GM21360 (cell line): ENCODE results near the gene ECSCR.
"Not testable (repeated sequence)": the region's sequence is repeated elsewhere in the genome, so short reads cannot be mapped to it uniquely, and the experiment has no call there.

Experiments used
- ATAC-seq: cut with Tn5 transposase; IDR thresholded peaks from one replicate; pipeline ENCODE4 v1.9.1; 2021; ENCODE audit warnings: mild to moderate bottlenecking, moderate library complexity; ENCODE audit not compliant: unreplicated experiment

ECSCR gene

GRCh38 chr5:139462586-139463276 is at the start of gene ECSCR:
Gene ECSCR, minus strand, starts transcription at chr5:139462743. Its CDS starts 73 bp downstream, at chr5:139462670.
- no peak for ATAC-seq

- not testable (repeated sequence) for ATAC-seq
Measured at GRCh38 chr5:139504722-139505121, 42.2 kb upstream of the ECSCR start.

DNA sequence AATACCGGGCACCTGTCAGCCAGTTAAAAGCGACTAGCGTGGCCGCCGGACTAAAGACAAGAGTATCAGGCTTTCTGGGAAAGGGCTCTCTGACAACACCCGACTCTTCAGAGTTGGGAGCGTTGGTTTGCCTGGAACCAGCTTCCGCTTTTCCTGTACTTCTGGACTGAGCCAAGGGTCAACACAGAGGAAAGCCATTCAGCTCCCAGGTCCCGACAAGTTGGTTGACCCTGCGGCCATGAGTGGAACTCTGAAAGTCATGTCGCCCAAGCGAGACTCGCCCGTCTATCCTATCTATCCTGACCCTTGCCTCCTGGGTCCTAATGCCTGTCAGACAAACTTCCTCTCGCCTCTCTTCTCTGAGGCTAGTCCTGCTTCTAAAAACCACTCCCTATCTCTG is 41.3 kb upstream of the ECSCR start:
- not testable (repeated sequence) for ATAC-seq

DNA sequence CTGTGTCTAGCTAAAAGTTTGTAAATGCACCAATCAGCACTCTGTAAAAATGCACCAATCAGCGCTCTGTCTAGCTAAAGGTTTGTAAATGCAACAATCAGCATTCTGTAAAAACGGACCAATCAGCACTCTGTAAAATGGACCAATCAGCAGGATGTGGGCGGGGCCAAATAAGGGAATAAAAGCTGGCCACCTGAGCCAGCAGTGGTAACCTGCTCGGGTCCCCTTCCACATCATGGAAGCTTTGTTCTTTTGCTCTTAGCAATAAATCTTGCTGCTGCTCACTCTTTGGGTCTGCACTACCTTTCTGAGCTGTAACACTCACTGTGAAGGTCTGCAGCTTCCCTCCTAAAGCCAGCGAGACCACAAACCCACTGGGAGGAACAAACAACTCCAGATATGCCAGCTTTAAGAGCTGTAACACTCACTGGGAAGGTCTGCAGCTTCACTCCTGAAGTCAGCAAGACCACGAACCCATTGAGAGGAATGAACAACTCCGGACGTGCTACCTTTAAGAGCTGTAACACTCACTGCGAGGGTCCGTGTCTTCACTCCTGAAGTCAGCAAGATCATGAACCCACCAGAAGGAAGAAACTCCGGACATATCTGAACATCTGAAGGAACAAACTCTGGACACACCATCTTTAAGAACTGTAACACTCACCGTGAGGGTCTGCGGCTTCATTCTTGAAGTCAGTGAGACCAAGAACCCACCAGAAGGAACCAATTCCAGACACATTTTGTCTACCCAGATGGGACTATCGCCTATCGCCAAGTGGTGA is 40.7 kb upstream of the ECSCR start:
- ATAC-seq, result not testable (repeated sequence)

DNA sequence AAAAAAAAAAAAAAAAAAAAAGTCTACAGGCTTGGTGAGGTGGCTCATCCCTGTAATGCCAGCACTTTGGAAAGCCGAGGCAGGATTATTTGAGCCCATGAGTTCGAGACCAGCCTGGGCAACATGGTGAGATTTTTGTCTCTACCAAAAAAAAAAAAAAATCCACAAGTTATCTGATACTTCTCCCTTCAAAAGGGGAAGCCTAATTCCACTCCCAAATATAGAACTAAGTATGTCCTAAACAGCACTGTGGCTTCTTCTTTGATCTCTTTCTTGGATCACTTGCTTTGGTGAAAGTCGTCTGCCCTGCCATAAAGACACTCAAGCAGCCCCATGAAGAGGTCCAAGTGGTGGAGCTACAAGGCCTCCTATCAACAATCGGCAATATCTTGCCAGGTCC is 38.8 kb upstream of the ECSCR start:
- no peak for ATAC-seq

DNA sequence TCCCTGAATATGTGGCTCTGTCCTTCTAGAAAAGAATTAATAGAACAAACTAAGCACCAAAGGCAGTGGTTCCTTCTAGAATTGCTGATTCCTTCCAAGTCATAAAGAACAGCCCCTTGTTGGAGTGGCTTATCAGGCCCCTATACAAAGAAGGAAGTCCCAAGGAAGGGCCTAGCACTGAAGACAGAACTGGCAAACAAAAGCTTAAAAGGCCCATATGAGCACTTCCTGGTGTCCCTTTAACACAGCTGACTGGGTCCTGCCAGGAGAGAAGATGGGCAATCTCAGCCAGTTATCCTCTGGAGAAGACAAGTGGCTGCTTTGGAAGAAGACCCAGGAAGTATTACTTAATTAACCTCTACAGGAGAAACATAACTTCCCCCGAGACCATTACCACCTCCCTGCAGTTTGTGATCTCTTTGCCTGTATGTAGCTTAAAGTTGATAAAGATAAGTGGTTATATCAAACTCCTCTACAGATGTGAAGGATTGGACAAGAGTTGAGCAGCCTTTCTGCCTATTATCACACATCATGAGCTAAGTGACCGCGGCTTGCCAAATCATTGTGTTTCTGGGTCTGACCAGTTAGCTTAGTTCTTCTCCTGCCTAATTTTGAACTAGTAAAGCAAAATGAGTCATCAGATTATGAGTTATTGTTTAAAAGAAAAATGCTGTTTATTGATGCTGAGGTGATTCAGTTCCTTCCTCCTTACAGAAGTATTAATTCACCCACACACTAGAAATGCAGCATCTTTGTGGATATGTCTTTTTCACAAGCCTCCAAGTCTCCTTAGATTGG is 33.3 kb upstream of the ECSCR start:
- no peak for ATAC-seq

GRCh38 chr5:139494832-139495231 is 32.3 kb upstream of the ECSCR start:
- no peak for ATAC-seq

DNA sequence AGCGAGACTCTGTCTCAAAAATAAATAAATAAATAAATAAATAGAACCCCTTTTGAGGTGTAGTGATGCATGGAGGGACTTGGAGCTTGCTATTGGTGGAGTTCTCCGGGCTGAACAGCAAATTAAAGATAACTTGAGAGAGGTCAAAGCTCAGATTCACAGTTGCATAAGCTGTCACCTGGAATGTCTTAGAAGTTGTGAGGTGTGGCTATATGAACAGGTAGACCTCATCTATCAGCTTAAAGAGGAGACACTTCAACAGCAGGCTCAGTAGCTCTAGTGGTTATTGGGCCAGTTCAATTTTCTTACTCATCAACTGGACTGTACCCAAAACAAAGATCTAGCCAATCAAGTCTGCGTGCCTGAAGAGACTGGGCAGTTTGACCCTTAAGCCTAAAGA is 31.7 kb upstream of the ECSCR start:
- ATAC-seq, result no peak

DNA sequence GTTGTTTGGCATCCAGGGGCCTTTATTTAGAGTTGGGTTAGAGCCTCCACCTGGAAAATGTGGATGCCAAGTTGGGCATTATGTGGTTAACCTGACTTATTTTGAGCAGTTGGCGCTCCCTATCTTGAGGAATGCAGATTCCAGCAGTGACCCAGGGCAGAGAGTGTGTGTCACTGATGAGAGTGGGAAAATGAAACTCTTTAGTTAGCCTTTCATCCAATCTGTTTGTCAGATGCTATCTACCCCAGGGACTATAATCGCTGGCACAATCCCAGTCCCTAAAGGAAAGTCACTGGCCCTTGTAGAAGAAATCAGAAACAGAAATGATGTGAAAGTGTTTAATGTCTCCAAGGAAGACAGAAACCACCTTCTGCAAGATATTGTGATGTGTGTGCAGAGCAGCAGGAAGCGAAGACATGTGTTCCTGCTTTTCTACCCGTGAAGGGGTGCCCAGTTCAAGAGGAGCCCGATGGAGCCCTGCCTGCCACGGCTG is 30.2 kb upstream of the ECSCR start:
- no peak for ATAC-seq

GRCh38 chr5:139488260-139488659 is 25.7 kb upstream of the ECSCR start:
- no peak for ATAC-seq

DNA sequence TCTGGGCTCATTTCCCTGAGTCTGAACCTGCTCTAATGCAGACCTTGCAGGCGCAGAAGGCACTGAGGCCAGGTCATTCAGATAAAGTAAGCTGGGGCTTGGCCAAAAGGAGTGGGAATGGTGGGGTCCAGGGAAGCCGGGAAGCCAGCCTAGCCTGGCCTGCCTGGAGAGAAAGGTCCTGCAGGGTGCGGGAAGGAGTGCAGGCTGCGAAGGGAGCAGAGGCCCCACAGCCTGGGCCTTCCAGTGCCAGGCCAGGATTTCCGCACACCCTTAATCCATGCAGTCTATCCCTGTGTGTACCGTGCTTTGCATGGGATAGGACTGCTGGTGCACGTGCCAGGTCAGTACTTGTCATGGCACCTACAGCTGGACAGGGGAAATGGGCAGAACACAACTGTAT is 23.7 kb upstream of the ECSCR start:
- no peak for ATAC-seq

DNA sequence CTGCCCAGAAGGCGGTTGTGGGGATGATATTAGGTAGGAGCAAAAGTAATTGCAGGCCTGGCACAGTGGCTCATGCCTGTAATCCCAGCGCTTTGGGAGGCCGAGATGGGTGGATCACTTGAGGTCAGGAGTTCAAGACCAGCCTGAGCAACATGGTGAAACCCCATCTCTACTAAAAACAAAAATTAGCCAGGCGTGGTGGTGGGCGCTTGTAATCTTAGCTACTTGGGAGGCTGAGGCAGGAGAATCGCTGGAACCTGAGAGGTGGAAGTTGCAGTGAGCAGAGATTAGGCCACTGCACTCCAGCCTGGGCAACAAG is 20.3 kb upstream of the ECSCR start:
- ATAC-seq, result not testable (repeated sequence)

DNA sequence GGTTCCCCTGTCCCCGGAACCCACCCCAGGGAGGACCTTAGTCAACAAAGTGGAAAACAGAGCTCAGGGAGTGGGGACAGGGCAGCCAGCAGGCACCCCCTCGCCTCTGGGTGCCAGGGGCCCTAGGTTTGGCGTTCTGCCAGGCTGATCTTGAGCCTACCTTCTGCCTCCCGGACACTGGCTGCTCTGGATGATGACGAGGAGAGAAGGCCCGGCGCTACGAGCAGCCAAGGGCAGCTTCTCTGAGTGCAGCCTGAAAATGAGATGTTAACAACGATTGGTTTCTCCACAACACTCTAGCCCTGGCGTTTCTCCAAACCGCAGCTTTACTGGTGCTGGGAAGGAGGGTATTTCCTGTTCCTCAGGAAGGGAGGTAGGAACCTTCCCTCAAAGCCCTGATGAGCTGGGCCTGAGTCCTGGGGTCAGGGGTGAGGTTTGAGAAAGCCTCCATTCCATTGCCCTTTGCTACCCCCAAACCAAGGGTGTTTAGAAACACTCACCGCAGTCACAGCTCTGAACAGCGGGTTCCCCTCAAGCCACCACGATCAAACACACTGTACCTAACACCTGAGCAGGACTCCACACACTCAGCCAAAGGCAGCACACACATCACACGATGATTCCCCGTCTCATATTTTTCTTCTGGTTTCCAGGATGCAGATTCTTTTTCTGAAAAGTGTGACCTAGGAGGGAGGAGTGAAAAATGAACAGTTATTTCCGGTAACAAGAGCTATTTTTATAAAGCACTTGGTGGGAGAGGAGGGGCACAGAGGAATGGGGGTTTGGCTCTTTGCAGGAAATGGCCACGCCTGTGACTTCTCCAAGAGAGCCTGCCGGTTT is 19.7 kb upstream of the ECSCR start, which contains the start of gene STING1:
STING1 (minus strand) TSS at position 709 of the 840 bp plus-strand sequence. CDS start 1,054 bp downstream, outside the sequence.
- ATAC-seq, result no peak

GRCh38 chr5:139481580-139482049 is 19.1 kb upstream of the ECSCR start:
- no peak for ATAC-seq

DNA sequence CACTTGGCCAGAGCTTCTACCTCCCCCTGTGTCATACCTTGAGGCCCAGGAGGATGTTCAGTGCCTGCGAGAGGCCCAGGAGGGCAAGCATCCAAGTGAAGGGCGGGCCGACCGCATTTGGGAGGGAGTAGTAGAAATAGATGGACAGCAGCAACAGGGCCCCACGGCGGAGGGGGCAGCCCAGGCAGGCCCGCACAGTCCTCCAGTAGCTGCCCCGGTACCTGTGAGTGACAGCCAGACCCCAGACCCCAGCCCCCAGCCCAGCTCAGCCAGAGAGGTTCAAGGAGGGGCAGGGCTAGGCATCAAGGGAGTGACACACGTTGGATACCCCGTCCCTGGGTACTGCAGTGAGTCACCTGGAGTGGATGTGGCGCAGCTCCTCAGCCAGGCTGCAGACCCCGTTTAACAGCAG is 18.6 kb upstream of the ECSCR start:
- ATAC-seq, result no peak

DNA sequence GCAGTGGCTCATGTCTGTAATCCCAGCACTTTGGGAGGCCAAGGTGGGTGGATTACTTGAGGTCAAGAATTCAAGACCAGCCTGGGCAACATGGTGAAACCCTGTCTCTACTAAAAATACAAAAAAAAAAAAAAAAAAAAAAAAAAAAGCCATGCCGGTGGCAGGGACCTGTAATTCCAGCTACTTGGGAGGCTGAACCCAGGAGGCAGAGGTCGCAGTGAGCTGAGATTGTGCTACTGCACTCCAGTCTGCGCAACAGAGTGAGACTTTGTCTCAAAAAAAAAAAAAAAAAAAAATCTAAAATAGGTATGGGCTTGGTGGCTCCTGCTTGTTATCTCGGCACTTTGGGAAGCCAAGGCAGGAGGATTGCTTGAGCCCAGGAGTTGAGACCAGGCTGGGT is 17.2 kb upstream of the ECSCR start:
- not testable (repeated sequence) for ATAC-seq

DNA sequence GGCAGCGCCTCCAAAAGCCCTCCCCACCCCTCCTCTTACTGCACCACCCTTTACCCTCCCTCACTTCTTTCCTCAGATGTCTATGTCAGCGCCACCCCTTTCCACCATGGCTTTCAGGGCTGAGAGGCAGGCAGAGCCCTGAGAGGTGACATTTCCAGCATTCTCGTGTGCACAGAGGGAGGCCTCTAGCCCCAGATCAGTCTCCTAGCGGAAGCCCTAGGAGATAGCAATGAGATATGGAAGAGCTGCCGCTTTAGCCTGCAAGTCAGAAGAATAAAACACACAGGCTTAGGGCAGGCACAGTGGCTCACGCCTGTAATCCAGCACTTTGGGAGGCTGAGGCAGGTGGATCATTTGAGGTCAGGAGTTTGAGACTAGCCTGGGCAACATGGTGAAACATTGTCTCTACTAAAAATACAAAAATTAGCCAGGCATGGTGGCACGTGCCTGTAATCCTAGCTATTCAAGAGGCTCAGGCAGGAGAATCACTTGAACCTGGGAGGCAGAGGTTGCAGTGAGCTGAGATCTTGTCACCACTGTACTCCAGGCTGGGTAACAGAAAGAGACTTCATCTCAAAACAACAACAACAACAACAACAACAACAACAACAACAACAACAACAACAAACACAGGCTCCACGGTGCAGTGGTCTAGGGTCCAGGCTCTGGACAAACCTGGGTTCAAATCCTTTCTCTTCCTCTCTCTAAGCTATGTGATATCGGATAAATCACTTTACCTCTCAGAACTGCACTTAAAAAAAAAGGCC is 16.3 kb upstream of the ECSCR start:
- not testable (repeated sequence) for ATAC-seq

GRCh38 chr5:139475865-139476617 is 13.5 kb upstream of the ECSCR start:
- ATAC-seq, result no peak
